Fibroblast of lung (primary cell): Measurements from ENCODE around the gene SECISBP2L.

Experiments
- EZH2 ChIP-seq: IDR thresholded peaks from 2 replicates; pipeline ENCODE4 v1.5.1; 2012; ENCODE audit warnings: low read length, control low read depth, mild to moderate bottlenecking; ENCODE audit errors: missing control alignments
- TF ChIP-seq, protein P1 (sequence below), 2 donors: IDR thresholded peaks in 1 of 2; conservative IDR thresholded peaks in 1 of 2; 1 replicate in 1 of 2; 2 replicates in 1 of 2; pipeline ENCODE4 v1.5.1; 2011 to 2012; ENCODE audit warnings: low read length in 2 of 2, control low read depth in 1 of 2, inconsistent platforms in 1 of 2, low read depth in 1 of 2, mild to moderate bottlenecking in 1 of 2

DNA sequence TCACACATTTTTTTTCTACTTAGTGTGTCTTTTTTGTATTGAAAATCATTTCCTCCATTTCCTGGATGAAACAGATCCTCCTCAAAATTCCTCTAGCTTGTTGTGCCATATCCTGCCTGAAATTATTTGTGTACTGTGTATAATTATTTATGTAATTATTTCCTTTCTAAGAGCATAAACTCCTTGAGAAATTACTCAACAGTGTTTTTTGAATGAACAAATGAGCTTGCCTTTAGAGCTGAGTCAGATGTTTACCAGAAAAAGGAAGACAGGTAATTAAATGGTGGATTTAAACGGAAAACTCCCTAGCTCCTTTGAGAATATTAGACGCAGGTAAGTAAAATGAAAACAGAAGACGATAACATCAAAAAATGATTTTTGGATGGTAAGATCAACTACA lies 13.2 kb upstream of the SECISBP2L start:
- TF ChIP-seq, protein P1, sequence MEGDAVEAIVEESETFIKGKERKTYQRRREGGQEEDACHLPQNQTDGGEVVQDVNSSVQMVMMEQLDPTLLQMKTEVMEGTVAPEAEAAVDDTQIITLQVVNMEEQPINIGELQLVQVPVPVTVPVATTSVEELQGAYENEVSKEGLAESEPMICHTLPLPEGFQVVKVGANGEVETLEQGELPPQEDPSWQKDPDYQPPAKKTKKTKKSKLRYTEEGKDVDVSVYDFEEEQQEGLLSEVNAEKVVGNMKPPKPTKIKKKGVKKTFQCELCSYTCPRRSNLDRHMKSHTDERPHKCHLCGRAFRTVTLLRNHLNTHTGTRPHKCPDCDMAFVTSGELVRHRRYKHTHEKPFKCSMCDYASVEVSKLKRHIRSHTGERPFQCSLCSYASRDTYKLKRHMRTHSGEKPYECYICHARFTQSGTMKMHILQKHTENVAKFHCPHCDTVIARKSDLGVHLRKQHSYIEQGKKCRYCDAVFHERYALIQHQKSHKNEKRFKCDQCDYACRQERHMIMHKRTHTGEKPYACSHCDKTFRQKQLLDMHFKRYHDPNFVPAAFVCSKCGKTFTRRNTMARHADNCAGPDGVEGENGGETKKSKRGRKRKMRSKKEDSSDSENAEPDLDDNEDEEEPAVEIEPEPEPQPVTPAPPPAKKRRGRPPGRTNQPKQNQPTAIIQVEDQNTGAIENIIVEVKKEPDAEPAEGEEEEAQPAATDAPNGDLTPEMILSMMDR (conservative IDR thresholded peaks at IDR 0.05 in 1 of 2, IDR thresholded peaks at IDR 0.05 in 1 of 2; ENCODE audit: low read depth in 1 of 2, low read length in 2 of 2) = no peak
- TF ChIP-seq EZH2 = no peak
